Neural progenitor cell (in vitro differentiated cells): ENCODE measurements around the gene SNX30.

ENCODE experiments used
- EZH2 ChIP-seq: fragments of 200-600 bp; sonication (generic); IDR thresholded peaks from 2 replicates; pipeline ENCODE4 v1.6.1; 2017; ENCODE audit warnings: antibody characterized with exemption, mild to moderate bottlenecking, moderate library complexity
- EZH2phosphoT487 ChIP-seq: fragments of 200-600 bp; sonication (generic); IDR thresholded peaks from 2 replicates; pipeline ENCODE4 v1.6.1; 2017; ENCODE audit warnings: antibody characterized with exemption
- TF ChIP-seq, protein P1 (sequence below): fragments of 200-600 bp; sonication (generic); IDR thresholded peaks from 2 replicates; pipeline ENCODE4 v1.5.1; 2017; ENCODE audit warnings: antibody characterized with exemption, mild to moderate bottlenecking

GRCh38 chr9:112705768-112706427, 44.7 kb upstream of the SNX30 start:
- no peak for TF ChIP-seq EZH2phosphoT487
- TF ChIP-seq, protein P1, sequence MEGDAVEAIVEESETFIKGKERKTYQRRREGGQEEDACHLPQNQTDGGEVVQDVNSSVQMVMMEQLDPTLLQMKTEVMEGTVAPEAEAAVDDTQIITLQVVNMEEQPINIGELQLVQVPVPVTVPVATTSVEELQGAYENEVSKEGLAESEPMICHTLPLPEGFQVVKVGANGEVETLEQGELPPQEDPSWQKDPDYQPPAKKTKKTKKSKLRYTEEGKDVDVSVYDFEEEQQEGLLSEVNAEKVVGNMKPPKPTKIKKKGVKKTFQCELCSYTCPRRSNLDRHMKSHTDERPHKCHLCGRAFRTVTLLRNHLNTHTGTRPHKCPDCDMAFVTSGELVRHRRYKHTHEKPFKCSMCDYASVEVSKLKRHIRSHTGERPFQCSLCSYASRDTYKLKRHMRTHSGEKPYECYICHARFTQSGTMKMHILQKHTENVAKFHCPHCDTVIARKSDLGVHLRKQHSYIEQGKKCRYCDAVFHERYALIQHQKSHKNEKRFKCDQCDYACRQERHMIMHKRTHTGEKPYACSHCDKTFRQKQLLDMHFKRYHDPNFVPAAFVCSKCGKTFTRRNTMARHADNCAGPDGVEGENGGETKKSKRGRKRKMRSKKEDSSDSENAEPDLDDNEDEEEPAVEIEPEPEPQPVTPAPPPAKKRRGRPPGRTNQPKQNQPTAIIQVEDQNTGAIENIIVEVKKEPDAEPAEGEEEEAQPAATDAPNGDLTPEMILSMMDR: peak; percentile 65
- no peak for TF ChIP-seq EZH2
